Hippocampal formation (tissue), 2 donors: ENCODE measurements around the gene SEC61G.

ENCODE experiments used
- DNase-seq, 2 donors: peaks; one replicate each; lab custom pipeline; 2025; lab: John Stamatoyannopoulos, UW

The SEC61G gene

GRCh38 chr7:54764861-54765260 is 5.8 kb upstream of the SEC61G start:
- DNase-seq: no peak

- DNase-seq: no peak
These were observed 1.3 kb downstream of the SEC61G start for GRCh38 chr7:54757711-54758110.

GRCh38 chr7:54749200-54749599 is 9.8 kb downstream of the SEC61G start:
- DNase-seq: no peak

GRCh38 chr7:54747234-54747633 is 11.8 kb downstream of the SEC61G start:
- no peak for DNase-seq

- DNase-seq: no peak
These were observed 15.4 kb downstream of the SEC61G start for GRCh38 chr7:54743580-54743979.

GRCh38 chr7:54738737-54739136 is 20.3 kb downstream of the SEC61G start:
- no peak for DNase-seq

GRCh38 chr7:54729107-54729506 is 29.9 kb downstream of the SEC61G start:
- no peak for DNase-seq

GRCh38 chr7:54728411-54728810 is 30.6 kb downstream of the SEC61G start:
- no peak for DNase-seq

GRCh38 chr7:54725255-54725654 is 33.8 kb downstream of the SEC61G start:
- DNase-seq: no peak

GRCh38 chr7:54722502-54722901 is 36.5 kb downstream of the SEC61G start:
- DNase-seq: no peak

GRCh38 chr7:54722026-54722425 is 37.0 kb downstream of the SEC61G start:
- no peak for DNase-seq

GRCh38 chr7:54719974-54720373 is 39.0 kb downstream of the SEC61G start:
- no peak for DNase-seq

- no peak for DNase-seq
These were observed 39.6 kb downstream of the SEC61G start for GRCh38 chr7:54719425-54719824.

- DNase-seq: no peak
These were observed 46.2 kb downstream of the SEC61G start for GRCh38 chr7:54712820-54713219.

- DNase-seq: no peak
These were observed 47.0 kb downstream of the SEC61G start for GRCh38 chr7:54711900-54712595.

- DNase-seq: no peak
These were observed 49.7 kb downstream of the SEC61G start for GRCh38 chr7:54709283-54709682.

- DNase-seq: no peak
These were observed 53.6 kb downstream of the SEC61G start for GRCh38 chr7:54705436-54705835.

- no peak for DNase-seq
These were observed 54.2 kb downstream of the SEC61G start for GRCh38 chr7:54704851-54705250.
